Measurements from ENCODE around the gene PGLYRP2. TPM values are rescaled to one million over a fixed set of nuclear protein-coding genes. Genes with fewer than 3 reads are reported as not detected.
"Not testable (repeated sequence)": the region's sequence is repeated elsewhere in the genome, so short reads cannot be mapped to it uniquely, and the experiment has no call there.

The PGLYRP2 gene, protein sequence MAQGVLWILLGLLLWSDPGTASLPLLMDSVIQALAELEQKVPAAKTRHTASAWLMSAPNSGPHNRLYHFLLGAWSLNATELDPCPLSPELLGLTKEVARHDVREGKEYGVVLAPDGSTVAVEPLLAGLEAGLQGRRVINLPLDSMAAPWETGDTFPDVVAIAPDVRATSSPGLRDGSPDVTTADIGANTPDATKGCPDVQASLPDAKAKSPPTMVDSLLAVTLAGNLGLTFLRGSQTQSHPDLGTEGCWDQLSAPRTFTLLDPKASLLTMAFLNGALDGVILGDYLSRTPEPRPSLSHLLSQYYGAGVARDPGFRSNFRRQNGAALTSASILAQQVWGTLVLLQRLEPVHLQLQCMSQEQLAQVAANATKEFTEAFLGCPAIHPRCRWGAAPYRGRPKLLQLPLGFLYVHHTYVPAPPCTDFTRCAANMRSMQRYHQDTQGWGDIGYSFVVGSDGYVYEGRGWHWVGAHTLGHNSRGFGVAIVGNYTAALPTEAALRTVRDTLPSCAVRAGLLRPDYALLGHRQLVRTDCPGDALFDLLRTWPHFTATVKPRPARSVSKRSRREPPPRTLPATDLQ
- total RNA-seq (not detected), polyA plus RNA-seq (ENCODE audit: insufficient read length in 2 of 2) (not detected)
- long read RNA-seq, donor 1: 0 reads
- long read RNA-seq, donor 2: 0 reads
- long read RNA-seq, donor 3: 0 reads
- long read RNA-seq, donor 4: 0 reads

DNA sequence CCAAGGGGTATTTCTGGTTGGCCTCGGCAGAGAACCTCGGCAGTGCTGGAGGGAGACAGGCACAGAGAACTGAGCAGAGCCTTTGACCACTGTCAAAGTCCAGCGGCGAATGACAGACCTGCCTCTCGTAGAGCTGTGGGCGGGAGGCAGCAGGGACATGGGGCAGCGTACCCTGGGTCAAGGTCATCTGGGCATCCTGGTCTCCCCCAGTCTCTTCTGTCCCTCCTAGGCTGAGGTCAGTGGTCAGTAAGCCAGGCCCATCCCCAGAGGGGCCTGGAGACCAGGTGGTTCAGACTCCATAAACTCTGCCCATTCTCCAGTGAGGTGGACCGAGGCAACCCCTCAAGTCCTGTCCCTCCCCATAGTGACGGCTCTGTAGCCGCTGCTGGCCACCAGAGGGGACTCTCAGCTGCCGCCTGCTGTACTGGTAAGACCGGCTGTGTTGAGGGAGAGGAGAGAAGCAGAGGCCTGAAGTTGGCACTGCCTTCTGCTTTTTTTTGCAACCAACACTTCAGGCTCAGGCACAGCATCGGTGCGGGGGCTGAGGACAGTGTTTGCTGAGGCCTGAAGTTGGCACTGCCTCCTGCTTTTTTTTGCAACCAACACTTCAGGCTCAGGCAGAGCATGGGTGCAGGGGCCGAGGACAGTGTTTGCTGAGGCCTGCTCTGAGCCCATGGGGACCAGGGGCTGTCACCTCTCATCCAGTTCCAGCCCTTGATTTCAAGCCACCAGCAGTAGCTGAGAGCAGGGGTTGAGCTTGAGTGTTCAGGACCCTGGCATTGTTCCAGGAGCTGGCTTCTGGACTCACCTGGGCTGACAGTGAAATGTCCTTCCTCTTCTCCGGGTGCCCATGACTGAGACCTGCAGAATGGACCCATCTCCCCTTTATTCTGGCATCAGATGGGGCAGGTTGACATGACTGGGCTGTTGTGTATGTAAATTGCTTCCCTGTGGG lies at the start of gene PGLYRP2:
Gene PGLYRP2 (minus strand): TSS at position 111 of the 955 bp plus-strand sequence. CDS start 130 bp downstream, outside the sequence.
- peak in 1 of 6 donors; percentile 5 for DNase-seq (ENCODE audit: low read depth in 4 of 6, low spot score in 6 of 6)
- Histone ChIP-seq H3K27ac (ENCODE audit: low read depth, low read length) (no peak within 1 kb of the TSS), H3K9me3 (ENCODE audit: control insufficient read depth, insufficient read depth, low read length) (no peaks in the 10 kb centered on the region)

DNA sequence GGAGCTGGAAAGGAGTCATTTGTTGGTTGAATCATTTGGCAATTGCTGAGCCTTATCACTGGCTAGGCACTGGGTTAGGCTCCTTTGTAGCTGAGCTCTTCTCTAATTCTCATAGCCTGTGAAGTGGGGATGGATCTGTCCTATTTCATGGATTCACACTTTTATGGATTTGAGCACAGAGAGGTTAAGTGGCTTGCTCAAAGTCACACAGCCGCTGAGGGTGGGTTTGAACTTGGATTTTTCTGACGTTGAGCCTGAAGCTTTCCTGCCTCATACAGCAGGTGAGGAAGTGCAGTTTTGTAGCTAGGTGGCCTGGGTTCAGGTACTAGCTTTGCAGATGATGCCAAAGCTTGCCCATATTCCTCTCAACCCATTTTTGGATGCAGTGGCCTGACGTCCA lies 48.4 kb upstream of the PGLYRP2 start:
- H3K9me3 ChIP-seq (ENCODE audit: control insufficient read depth, insufficient read depth, low read length): no peaks in the 10 kb centered on the region
- H3K27me3 ChIP-seq (ENCODE audit: control insufficient read depth, insufficient read depth, low read length): peaks cover 3% of the 10 kb centered on the region
- WGBS (ENCODE audit: insufficient coverage): 51% methylated on average over 3 of the region's 3 CpGs
- H3K4me1 ChIP-seq (ENCODE audit: control insufficient read depth, insufficient read depth, low read length): no peaks in the 10 kb centered on the region
- no peak overlapping the region for H3K27ac ChIP-seq (ENCODE audit: low read depth, low read length)
- no peaks in the 10 kb centered on the region for H3K36me3 ChIP-seq (ENCODE audit: control insufficient read depth, insufficient read depth, low read length)
- no peak for DNase-seq (ENCODE audit: low read depth in 4 of 6, low spot score in 6 of 6)
- H3K4me3 ChIP-seq (ENCODE audit: low read depth, low read length): no peak overlapping the region

More for the DNA sequence above, at the start of gene PGLYRP2:
- no peaks in the 10 kb centered on the region for H3K36me3 ChIP-seq (ENCODE audit: control insufficient read depth, insufficient read depth, low read length)
- H3K27me3 ChIP-seq (ENCODE audit: control insufficient read depth, insufficient read depth, low read length): no peaks in the 10 kb centered on the region
- WGBS (ENCODE audit: insufficient coverage): 64% methylated on average over 12 of the region's 16 CpGs
- H3K4me3 ChIP-seq (ENCODE audit: low read depth, low read length): no peak within 1 kb of the TSS
- peaks cover 4% of the 10 kb centered on the region for H3K4me1 ChIP-seq (ENCODE audit: control insufficient read depth, insufficient read depth, low read length)

DNA sequence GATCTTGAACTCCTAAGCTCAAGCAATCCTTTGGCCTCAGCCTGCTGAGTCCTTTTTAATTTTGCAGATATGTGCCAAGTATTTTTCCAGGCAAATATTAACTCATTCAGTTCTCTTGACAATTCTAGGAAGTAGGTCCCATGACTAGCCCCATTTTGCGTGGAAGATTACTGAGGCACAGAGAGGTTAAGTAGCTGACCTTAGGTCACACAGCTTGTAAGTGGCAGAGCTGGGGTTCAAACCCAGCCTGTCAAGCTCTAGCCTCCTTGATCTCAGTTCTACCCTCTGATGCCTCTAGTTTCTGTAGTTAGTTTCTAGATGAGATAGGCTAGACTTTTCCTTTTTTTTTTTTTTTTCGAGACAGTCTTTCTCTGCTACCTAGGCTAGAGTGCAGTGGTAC lies 47.1 kb upstream of the PGLYRP2 start:
- Histone ChIP-seq H3K9me3 (ENCODE audit: control insufficient read depth, insufficient read depth, low read length) (no peaks in the 10 kb centered on the region), H3K27ac (ENCODE audit: low read depth, low read length) (no peak overlapping the region), H3K4me1 (ENCODE audit: control insufficient read depth, insufficient read depth, low read length) (no peaks in the 10 kb centered on the region), H3K36me3 (ENCODE audit: control insufficient read depth, insufficient read depth, low read length) (no peaks in the 10 kb centered on the region), H3K4me3 (ENCODE audit: low read depth, low read length) (no peak overlapping the region), H3K27me3 (ENCODE audit: control insufficient read depth, insufficient read depth, low read length) (peaks cover 3% of the 10 kb centered on the region)
- no peak for DNase-seq (ENCODE audit: low read depth in 4 of 6, low spot score in 6 of 6)
- 70% methylated on average over 2 of the region's 2 CpGs for WGBS (ENCODE audit: insufficient coverage)

DNA sequence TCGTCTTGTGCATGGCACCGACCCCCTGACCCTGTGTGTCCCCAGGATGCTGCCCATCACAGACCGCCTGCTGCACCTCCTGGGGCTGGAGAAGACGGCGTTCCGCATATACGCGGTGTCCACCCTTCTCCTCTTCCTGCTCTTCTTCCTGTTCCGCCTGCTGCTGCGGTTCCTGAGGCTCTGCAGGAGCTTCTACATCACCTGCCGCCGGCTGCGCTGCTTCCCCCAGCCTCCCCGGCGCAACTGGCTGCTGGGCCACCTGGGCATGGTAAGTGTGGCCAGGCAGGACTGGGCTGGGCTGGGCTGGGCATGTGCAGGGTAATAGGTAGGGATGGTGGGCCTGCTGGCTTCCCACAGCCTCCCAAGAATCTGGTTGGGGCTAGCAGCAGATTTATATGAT lies 46.0 kb upstream of the PGLYRP2 start:
- H3K27me3 ChIP-seq (ENCODE audit: control insufficient read depth, insufficient read depth, low read length): peaks cover 3% of the 10 kb centered on the region
- H3K36me3 ChIP-seq (ENCODE audit: control insufficient read depth, insufficient read depth, low read length): no peaks in the 10 kb centered on the region
- WGBS (ENCODE audit: insufficient coverage): 86% methylated on average over 15 of the region's 15 CpGs

DNA sequence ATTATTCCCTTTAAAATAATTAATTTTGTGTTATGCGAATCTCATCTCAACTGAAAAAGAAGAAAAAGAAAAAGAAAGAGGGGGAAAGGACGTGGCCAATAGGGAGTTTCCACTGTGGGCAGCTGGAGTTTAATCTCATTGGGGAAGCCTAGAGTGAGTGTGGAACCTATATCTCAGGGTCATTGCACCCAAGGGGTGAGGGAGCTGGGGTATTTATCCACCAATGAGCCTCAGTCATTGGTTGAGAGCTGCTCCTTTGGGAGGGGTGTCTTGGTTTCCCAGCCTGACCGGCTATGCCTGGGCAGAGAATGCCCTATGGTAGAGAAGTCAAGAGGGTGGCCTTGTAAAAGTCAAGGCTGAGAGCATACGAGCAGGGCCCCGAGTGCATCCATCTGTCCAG lies 45.5 kb upstream of the PGLYRP2 start:
- H3K27me3 ChIP-seq (ENCODE audit: control insufficient read depth, insufficient read depth, low read length): peaks cover 3% of the 10 kb centered on the region
- 59% methylated on average over 2 of the region's 5 CpGs for WGBS (ENCODE audit: insufficient coverage)

More for the DNA sequence above, 46.0 kb upstream of the PGLYRP2 start:
- DNase-seq (ENCODE audit: low read depth in 4 of 6, low spot score in 6 of 6): no peak
- Histone ChIP-seq H3K4me3 (ENCODE audit: low read depth, low read length) (no peak overlapping the region), H3K27ac (ENCODE audit: low read depth, low read length) (no peak overlapping the region), H3K9me3 (ENCODE audit: control insufficient read depth, insufficient read depth, low read length) (no peaks in the 10 kb centered on the region), H3K4me1 (ENCODE audit: control insufficient read depth, insufficient read depth, low read length) (no peaks in the 10 kb centered on the region)

DNA sequence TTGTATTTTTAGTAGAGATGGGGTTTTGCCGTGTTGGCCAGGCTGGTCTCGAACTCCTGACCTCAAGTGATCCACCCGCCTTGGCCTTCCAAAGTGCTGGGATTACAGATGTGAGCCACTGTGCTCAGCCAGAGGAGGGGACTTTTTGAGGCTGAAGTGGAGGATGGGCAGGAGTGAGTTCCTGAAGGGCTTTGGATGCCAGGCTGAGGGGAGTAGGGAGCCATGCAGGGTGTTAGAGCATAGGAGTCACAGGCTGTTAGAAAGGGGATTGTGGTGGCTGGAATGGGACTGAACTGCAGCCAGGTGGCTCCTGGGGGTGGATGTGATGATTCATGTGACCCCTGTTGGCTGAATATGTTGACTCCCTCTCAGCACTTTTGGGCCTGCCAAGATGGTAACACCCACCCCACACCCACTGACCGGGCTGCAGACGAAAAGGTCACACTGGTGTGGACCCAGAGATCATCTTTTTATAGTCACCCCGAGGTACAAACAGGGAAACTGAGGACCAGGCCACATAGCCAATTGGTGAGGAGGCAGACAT lies 40.2 kb upstream of the PGLYRP2 start:
- no peaks in the 10 kb centered on the region for H3K36me3 ChIP-seq (ENCODE audit: control insufficient read depth, insufficient read depth, low read length)
- no peak overlapping the region for H3K27ac ChIP-seq (ENCODE audit: low read depth, low read length)
- no peak for DNase-seq (ENCODE audit: low read depth in 4 of 6, low spot score in 6 of 6)
- H3K27me3 ChIP-seq (ENCODE audit: control insufficient read depth, insufficient read depth, low read length): peaks cover 2% of the 10 kb centered on the region
- 70% methylated on average over 5 of the region's 6 CpGs for WGBS (ENCODE audit: insufficient coverage)
- H3K9me3 ChIP-seq (ENCODE audit: control insufficient read depth, insufficient read depth, low read length): no peaks in the 10 kb centered on the region
- H3K4me3 ChIP-seq (ENCODE audit: low read depth, low read length): no peak overlapping the region
- H3K4me1 ChIP-seq (ENCODE audit: control insufficient read depth, insufficient read depth, low read length): no peaks in the 10 kb centered on the region

More for the DNA sequence above, 45.5 kb upstream of the PGLYRP2 start:
- Histone ChIP-seq H3K9me3 (ENCODE audit: control insufficient read depth, insufficient read depth, low read length) (no peaks in the 10 kb centered on the region), H3K4me1 (ENCODE audit: control insufficient read depth, insufficient read depth, low read length) (no peaks in the 10 kb centered on the region), H3K27ac (ENCODE audit: low read depth, low read length) (no peak overlapping the region), H3K36me3 (ENCODE audit: control insufficient read depth, insufficient read depth, low read length) (no peaks in the 10 kb centered on the region), H3K4me3 (ENCODE audit: low read depth, low read length) (no peak overlapping the region)
- no peak for DNase-seq (ENCODE audit: low read depth in 4 of 6, low spot score in 6 of 6)

DNA sequence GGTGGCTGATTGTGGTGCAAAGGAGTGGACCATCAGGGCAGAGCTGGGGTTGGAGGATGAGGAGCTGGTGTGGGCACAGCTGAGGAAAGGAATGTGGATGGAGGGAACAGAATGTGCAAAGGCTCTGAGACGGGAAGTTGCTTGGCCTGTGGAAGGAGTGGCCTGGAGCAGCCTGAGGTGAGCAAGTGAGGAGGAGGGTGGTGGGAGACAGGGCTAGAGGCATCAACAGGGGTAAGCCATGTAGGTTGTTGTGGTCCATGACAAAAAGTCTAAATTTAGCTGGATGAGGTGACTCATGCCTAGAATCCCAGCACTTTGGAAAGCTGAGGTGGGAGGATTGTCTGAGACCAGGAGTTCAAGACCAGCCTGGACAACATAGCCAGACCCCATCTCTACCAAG lies 38.5 kb upstream of the PGLYRP2 start:
- 77% methylated on average over 1 of the region's 1 CpG for WGBS (ENCODE audit: insufficient coverage)
- Histone ChIP-seq H3K27me3 (ENCODE audit: control insufficient read depth, insufficient read depth, low read length) (peaks cover 2% of the 10 kb centered on the region), H3K9me3 (ENCODE audit: control insufficient read depth, insufficient read depth, low read length) (no peaks in the 10 kb centered on the region), H3K27ac (ENCODE audit: low read depth, low read length) (no peak overlapping the region), H3K36me3 (ENCODE audit: control insufficient read depth, insufficient read depth, low read length) (no peaks in the 10 kb centered on the region), H3K4me1 (ENCODE audit: control insufficient read depth, insufficient read depth, low read length) (no peaks in the 10 kb centered on the region), H3K4me3 (ENCODE audit: low read depth, low read length) (no peak overlapping the region)
- DNase-seq (ENCODE audit: low read depth in 4 of 6, low spot score in 6 of 6): no peak

DNA sequence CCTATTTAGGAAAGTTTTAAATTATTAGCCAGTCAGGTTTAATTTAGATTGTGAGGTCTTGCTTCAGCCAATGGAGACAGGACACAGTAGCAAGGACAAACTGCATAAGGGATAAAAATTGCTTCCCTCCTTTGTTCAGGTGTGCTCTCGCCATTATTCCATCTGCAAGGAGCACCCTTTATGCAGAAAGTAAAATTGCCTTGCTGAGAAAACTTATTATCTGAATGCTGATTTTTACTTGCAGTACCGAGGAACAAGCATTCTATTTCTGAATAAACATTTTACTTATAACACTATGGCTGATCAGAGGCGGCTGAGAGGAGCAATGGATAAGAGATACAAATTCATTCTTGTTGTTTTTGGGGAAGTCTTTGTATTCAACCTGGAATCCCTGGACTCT lies 37.1 kb upstream of the PGLYRP2 start:
- H3K4me3 ChIP-seq (ENCODE audit: low read depth, low read length): no peak overlapping the region
- peaks cover 2% of the 10 kb centered on the region for H3K27me3 ChIP-seq (ENCODE audit: control insufficient read depth, insufficient read depth, low read length)
- no peak overlapping the region for H3K27ac ChIP-seq (ENCODE audit: low read depth, low read length)
- H3K36me3 ChIP-seq (ENCODE audit: control insufficient read depth, insufficient read depth, low read length): no peaks in the 10 kb centered on the region
- H3K4me1 ChIP-seq (ENCODE audit: control insufficient read depth, insufficient read depth, low read length): no peaks in the 10 kb centered on the region
- DNase-seq (ENCODE audit: low read depth in 4 of 6, low spot score in 6 of 6): no peak
- no CpG with 5 or more reads among the region's 3 CpGs for WGBS (ENCODE audit: insufficient coverage)
- H3K9me3 ChIP-seq (ENCODE audit: control insufficient read depth, insufficient read depth, low read length): no peaks in the 10 kb centered on the region

DNA sequence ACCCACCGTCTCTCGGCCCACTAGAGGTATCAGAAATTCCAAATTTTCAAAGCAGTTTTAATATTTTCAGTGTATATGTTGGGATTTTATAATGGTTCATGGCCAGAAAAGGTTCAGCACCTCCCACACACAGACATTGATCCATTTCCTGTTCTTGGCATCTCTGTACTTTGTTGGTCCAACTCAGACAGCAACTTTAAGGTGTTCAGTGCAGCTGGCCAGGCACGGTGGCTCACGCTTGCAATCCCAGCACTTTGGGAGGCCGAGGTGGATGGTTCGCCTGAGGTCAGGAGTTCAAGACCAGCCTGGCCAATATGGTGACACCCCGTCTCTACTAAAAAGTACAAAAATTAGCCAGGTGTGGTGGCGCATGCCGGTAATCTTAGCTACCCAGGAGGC lies 35.9 kb upstream of the PGLYRP2 start:
- not testable (repeated sequence) for H3K27ac ChIP-seq (ENCODE audit: low read depth, low read length); H3K4me3 ChIP-seq (ENCODE audit: low read depth, low read length); H3K9me3 ChIP-seq (ENCODE audit: control insufficient read depth, insufficient read depth, low read length); DNase-seq (ENCODE audit: low read depth in 4 of 6, low spot score in 6 of 6); H3K36me3 ChIP-seq (ENCODE audit: control insufficient read depth, insufficient read depth, low read length); H3K4me1 ChIP-seq (ENCODE audit: control insufficient read depth, insufficient read depth, low read length); H3K27me3 ChIP-seq (ENCODE audit: control insufficient read depth, insufficient read depth, low read length)
- WGBS (ENCODE audit: insufficient coverage): 93% methylated on average over 7 of the region's 9 CpGs
